ENCODE measurements around the gene RASSF7.

DNA sequence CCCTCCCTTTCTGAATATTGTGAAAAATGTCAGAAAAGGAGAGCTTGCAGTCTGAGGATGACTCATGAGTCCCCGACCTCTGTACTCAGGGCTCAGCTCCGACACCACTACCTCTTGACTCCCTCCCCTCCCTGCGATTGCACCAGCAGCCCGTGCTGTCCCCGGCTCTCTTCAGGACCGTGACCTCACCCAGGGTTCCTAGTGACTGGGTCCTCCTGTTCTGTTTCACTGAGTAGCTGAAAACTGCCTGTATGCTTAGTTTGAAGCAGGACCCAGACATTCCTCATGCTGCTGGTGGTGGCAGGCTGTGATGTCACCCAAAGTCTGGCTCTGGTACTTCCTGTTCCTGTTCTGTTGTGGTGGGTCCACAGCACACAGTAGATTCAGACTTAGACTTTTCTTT is 27.2 kb downstream of the RASSF7 start:
- TF ChIP-seq, protein P1, sequence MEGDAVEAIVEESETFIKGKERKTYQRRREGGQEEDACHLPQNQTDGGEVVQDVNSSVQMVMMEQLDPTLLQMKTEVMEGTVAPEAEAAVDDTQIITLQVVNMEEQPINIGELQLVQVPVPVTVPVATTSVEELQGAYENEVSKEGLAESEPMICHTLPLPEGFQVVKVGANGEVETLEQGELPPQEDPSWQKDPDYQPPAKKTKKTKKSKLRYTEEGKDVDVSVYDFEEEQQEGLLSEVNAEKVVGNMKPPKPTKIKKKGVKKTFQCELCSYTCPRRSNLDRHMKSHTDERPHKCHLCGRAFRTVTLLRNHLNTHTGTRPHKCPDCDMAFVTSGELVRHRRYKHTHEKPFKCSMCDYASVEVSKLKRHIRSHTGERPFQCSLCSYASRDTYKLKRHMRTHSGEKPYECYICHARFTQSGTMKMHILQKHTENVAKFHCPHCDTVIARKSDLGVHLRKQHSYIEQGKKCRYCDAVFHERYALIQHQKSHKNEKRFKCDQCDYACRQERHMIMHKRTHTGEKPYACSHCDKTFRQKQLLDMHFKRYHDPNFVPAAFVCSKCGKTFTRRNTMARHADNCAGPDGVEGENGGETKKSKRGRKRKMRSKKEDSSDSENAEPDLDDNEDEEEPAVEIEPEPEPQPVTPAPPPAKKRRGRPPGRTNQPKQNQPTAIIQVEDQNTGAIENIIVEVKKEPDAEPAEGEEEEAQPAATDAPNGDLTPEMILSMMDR (IDR thresholded peaks at IDR 0.05): no peak
- no peak for TF ChIP-seq POLR2A (IDR thresholded peaks at IDR 0.05)
